HepG2 (cell line): ENCODE results near the gene KDM4B. TPM values are rescaled to one million over a fixed set of nuclear protein-coding genes. Genes with fewer than 3 reads are reported as not detected.

ENCODE experiments used
- ATF7-NPFF ChIP-seq: sonication (generic); formaldehyde crosslinking; IDR thresholded peaks from 2 replicates; pipeline ENCODE4 v1.8.1; 2023; ENCODE audit warnings: mild to moderate bottlenecking, low read depth, missing genetic modification reagents, moderate library complexity
- CREB1 ChIP-seq, 2 experiments: fragments of 450-650 bp in 1 of 2; IDR thresholded peaks; 2 replicates each; pipeline ENCODE4 v1.6.1; 2016 to 2017; ENCODE audit warnings: control low read depth in 1 of 2, mild to moderate bottlenecking in 1 of 2, missing compliant biosample characterization in 1 of 2, missing genetic modification characterization in 1 of 2
- HOXA9 ChIP-seq: sonication (generic); formaldehyde crosslinking; IDR thresholded peaks from 2 replicates; pipeline ENCODE4 v1.8.1; 2022; ENCODE audit warnings: missing genetic modification reagents, mild to moderate bottlenecking, moderate library complexity, borderline replicate concordance
- KDM5A ChIP-seq: fragments of 200-600 bp; sonication (generic); IDR thresholded peaks from 2 replicates; pipeline ENCODE4 v1.7.0; 2018; ENCODE audit warnings: antibody characterized with exemption, mild to moderate bottlenecking, low read length, borderline replicate concordance
- KDM5B ChIP-seq: sonication (generic); formaldehyde crosslinking; IDR thresholded peaks from 2 replicates; pipeline ENCODE4 v1.4.0; 2020; ENCODE audit warnings: missing genetic modification reagents, mild to moderate bottlenecking, borderline replicate concordance
- KMT2A ChIP-seq: sonication (generic); formaldehyde crosslinking; IDR thresholded peaks from 2 replicates; pipeline ENCODE4 v1.4.0; 2020; ENCODE audit warnings: missing genetic modification reagents
- NFE2L2 ChIP-seq: fragments of 150-350 bp; IDR thresholded peaks from 2 replicates; pipeline ENCODE4 v1.6.1; 2014; ENCODE audit warnings: low read length
- NR2F2 ChIP-seq: IDR thresholded peaks from 2 replicates; pipeline ENCODE4 v1.6.1; 2012; ENCODE audit warnings: low read depth, inconsistent platforms, borderline replicate concordance
- NR2F6 ChIP-seq, 2 experiments: IDR thresholded peaks; 2 replicates each; pipeline ENCODE4 v1.6.1; 2016; ENCODE audit warnings: antibody characterized with exemption in 1 of 2, mild to moderate bottlenecking in 1 of 2
- SETDB1 ChIP-seq: sonication (generic); formaldehyde crosslinking; IDR thresholded peaks from 2 replicates; pipeline ENCODE4 v1.5.1; 2020; ENCODE audit warnings: missing genetic modification reagents, mild to moderate bottlenecking, borderline replicate concordance
- ZBTB38 ChIP-seq: sonication (generic); formaldehyde crosslinking; IDR thresholded peaks from 2 replicates; pipeline ENCODE4 v1.5.1; 2020; ENCODE audit warnings: mild to moderate bottlenecking, missing genetic modification reagents
- ZNF121 ChIP-seq: sonication (generic); formaldehyde crosslinking; IDR thresholded peaks from 2 replicates; pipeline ENCODE4 v1.5.0; 2020; ENCODE audit warnings: mild to moderate bottlenecking, missing genetic modification reagents
- ZNF547 ChIP-seq: sonication (generic); formaldehyde crosslinking; IDR thresholded peaks from 2 replicates; pipeline ENCODE4 v1.5.1; 2020; ENCODE audit warnings: mild to moderate bottlenecking, missing genetic modification reagents
- ZNF605 ChIP-seq: sonication (generic); formaldehyde crosslinking; IDR thresholded peaks from 2 replicates; pipeline ENCODE4 v1.8.0; 2022; ENCODE audit warnings: mild to moderate bottlenecking, missing genetic modification reagents
- ZNF761 ChIP-seq: sonication (generic); formaldehyde crosslinking; conservative IDR thresholded peaks from 2 replicates; pipeline ENCODE4 v1.4.0; 2020; ENCODE audit warnings: mild to moderate bottlenecking, missing genetic modification reagents
- ZNF850 ChIP-seq: sonication (generic); formaldehyde crosslinking; conservative IDR thresholded peaks from 2 replicates; pipeline ENCODE4 v1.9.0; 2021; ENCODE audit warnings: mild to moderate bottlenecking, missing genetic modification reagents
- polyA plus RNA-seq, 8 experiments: library from polyadenylated mRNA; depleted of rRNA in 3 of 8; stranded (reverse) in 7 of 8; unstranded in 1 of 8; fragments of >200 nt; fragmentation: Illumina TruSeq in 4 of 8; extraction: Trizol in 4 of 8; gene quantifications; 2 replicates each; pipeline versions ENCODE4 v1.2.1 to v1.2.3, GENCODE V29; 2011 to 2016; ENCODE audit warnings: low read depth in 4 of 8, missing spikeins in 1 of 8, mixed read lengths in 1 of 8; ENCODE audit not compliant: insufficient read depth in 1 of 8
- total RNA-seq, 5 experiments: library from RNA; depleted of rRNA; stranded (reverse); fragments of >200 nt; fragmentation: Illumina TruSeq; extraction: Trizol; gene quantifications; 2 replicates each; pipeline ENCODE4 v1.2.3, GENCODE V29; 2016; ENCODE audit warnings: low read depth in 1 of 5
- TF ChIP-seq, protein P1 (sequence below): sonication (generic); formaldehyde crosslinking; IDR thresholded peaks from 2 replicates; pipeline ENCODE4 v1.5.0; 2020; ENCODE audit warnings: mild to moderate bottlenecking, missing genetic modification reagents, moderate library complexity
- TF ChIP-seq, protein P2 (sequence below): sonication (generic); formaldehyde crosslinking; IDR thresholded peaks from 2 replicates; pipeline ENCODE4 v1.8.1; 2023; ENCODE audit warnings: mild to moderate bottlenecking, moderate library complexity, missing genetic modification reagents
- TF ChIP-seq, protein P3 (sequence below): sonication (generic); formaldehyde crosslinking; IDR thresholded peaks from 2 replicates; pipeline ENCODE4 v1.4.0; 2020; ENCODE audit warnings: missing genetic modification reagents
- TF ChIP-seq, protein P4 (sequence below): IDR thresholded peaks from 2 replicates; pipeline ENCODE4 v1.6.1; 2012; ENCODE audit warnings: low read depth, low read length, improper control_type of control experiment
- TF ChIP-seq, protein P5 (sequence below): sonication (generic); IDR thresholded peaks from 2 replicates; pipeline ENCODE4 v1.6.1; 2016; ENCODE audit warnings: low read depth, borderline replicate concordance

The KDM4B gene
- total and polyA plus RNA-seq, 2 of the 13 experiments (the other 11 are each of a cell fraction or from before 2014, with no cell fraction given) = 4.9 to 14.6 TPM

DNA sequence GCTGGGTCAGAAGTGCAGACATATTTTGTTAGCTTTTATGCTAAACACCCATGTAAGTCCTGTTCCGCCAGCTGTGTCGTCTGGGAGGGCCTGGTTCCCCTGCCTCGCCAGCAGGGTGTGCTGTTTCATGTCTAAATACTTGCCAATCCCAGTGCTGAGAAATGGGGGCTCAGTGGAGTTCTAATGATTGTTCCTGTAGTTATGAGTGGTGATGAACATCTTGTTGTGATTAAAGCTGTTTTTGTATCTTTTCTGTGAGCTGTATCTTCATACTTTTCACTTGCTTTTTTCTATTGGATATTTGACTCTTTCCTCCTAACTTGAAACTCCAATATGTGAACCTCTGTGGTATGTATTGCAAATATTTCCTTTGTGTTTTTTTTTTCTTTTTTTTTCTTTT is 32.7 kb downstream of the KDM4B start (continued):
- TF ChIP-seq, protein P1, sequence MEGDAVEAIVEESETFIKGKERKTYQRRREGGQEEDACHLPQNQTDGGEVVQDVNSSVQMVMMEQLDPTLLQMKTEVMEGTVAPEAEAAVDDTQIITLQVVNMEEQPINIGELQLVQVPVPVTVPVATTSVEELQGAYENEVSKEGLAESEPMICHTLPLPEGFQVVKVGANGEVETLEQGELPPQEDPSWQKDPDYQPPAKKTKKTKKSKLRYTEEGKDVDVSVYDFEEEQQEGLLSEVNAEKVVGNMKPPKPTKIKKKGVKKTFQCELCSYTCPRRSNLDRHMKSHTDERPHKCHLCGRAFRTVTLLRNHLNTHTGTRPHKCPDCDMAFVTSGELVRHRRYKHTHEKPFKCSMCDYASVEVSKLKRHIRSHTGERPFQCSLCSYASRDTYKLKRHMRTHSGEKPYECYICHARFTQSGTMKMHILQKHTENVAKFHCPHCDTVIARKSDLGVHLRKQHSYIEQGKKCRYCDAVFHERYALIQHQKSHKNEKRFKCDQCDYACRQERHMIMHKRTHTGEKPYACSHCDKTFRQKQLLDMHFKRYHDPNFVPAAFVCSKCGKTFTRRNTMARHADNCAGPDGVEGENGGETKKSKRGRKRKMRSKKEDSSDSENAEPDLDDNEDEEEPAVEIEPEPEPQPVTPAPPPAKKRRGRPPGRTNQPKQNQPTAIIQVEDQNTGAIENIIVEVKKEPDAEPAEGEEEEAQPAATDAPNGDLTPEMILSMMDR (CRISPR knock-in tag) = peak; percentile 77
- TF ChIP-seq CREB1 (IDR thresholded peaks at IDR 0.05) = no peak
- no peak for TF ChIP-seq CREB1 (CRISPR knock-in tag; IDR thresholded peaks at IDR 0.05)
- TF ChIP-seq ZNF605 = 0 out of 2 replicates have a peak, but pooled peaks have one; percentile 40
- TF ChIP-seq ZNF547 (CRISPR knock-in tag) = no peak
- no peak for TF ChIP-seq KDM5A
- TF ChIP-seq NFE2L2 = no peak
- TF ChIP-seq HOXA9 (CRISPR knock-in tag) = no peak
- TF ChIP-seq ZBTB38 (CRISPR knock-in tag) = peak; percentile 49; the same call in 1 of the 2 replicates
- TF ChIP-seq, protein P2, sequence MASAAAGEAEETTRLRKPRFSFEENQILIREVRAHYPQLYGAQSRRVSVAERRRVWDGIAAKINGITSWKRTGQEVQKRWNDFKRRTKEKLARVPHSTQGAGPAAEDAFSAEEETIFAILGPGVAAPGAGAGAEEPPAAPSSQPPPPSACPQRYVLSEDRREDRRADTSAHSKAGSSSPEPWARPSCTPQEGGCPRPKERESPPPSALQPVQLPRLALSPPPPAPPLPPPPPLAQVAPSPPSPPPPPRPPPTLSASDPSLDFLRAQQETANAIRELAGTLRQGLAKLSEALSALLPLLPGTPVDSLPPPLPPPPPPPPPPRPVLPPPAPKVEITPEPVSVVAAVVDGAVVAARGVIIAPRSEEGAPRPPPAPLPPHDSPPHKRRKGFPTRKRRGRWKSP (CRISPR knock-in tag) = 0 out of 2 replicates have a peak, but pooled peaks have one; percentile 38
- no peak for TF ChIP-seq KDM5B (CRISPR knock-in tag)
- TF ChIP-seq, protein P3, sequence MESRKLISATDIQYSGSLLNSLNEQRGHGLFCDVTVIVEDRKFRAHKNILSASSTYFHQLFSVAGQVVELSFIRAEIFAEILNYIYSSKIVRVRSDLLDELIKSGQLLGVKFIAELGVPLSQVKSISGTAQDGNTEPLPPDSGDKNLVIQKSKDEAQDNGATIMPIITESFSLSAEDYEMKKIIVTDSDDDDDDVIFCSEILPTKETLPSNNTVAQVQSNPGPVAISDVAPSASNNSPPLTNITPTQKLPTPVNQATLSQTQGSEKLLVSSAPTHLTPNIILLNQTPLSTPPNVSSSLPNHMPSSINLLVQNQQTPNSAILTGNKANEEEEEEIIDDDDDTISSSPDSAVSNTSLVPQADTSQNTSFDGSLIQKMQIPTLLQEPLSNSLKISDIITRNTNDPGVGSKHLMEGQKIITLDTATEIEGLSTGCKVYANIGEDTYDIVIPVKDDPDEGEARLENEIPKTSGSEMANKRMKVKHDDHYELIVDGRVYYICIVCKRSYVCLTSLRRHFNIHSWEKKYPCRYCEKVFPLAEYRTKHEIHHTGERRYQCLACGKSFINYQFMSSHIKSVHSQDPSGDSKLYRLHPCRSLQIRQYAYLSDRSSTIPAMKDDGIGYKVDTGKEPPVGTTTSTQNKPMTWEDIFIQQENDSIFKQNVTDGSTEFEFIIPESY (CRISPR knock-in tag) = peak; percentile 97
- no peak for TF ChIP-seq SETDB1 (CRISPR knock-in tag)
- TF ChIP-seq NR2F6 (IDR thresholded peaks at IDR 0.05) = no peak
- TF ChIP-seq NR2F6 (CRISPR knock-in tag; IDR thresholded peaks at IDR 0.05) = no peak
- TF ChIP-seq ZNF850 (CRISPR knock-in tag) = no peak
- no peak for TF ChIP-seq ATF7-NPFF (CRISPR knock-in tag)
- TF ChIP-seq ZNF121 (CRISPR knock-in tag) = no peak
- TF ChIP-seq NR2F2 = no peak
- TF ChIP-seq ZNF761 = no peak
- TF ChIP-seq, protein P4, sequence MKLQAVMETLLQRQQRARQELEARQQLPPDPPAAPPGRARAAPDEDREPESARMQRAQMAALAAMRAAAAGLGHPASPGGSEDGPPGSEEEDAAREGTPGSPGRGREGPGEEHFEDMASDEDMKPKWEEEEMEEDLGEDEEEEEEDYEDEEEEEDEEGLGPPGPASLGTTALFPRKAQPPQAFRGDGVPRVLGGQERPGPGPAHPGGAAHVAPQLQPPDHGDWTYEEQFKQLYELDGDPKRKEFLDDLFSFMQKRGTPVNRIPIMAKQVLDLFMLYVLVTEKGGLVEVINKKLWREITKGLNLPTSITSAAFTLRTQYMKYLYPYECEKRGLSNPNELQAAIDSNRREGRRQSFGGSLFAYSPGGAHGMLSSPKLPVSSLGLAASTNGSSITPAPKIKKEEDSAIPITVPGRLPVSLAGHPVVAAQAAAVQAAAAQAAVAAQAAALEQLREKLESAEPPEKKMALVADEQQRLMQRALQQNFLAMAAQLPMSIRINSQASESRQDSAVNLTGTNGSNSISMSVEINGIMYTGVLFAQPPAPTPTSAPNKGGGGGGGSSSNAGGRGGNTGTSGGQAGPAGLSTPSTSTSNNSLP = 0 out of 2 replicates have a peak, but pooled peaks have one; percentile 16
- no peak for TF ChIP-seq KMT2A
- TF ChIP-seq, protein P5, sequence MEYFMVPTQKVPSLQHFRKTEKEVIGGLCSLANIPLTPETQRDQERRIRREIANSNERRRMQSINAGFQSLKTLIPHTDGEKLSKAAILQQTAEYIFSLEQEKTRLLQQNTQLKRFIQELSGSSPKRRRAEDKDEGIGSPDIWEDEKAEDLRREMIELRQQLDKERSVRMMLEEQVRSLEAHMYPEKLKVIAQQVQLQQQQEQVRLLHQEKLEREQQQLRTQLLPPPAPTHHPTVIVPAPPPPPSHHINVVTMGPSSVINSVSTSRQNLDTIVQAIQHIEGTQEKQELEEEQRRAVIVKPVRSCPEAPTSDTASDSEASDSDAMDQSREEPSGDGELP = peak; percentile 34; the same call in 1 of the 2 replicates
